HL-60 (cell line): Measurements from ENCODE around the gene NEAT1.

Experiments
- CTCF ChIP-seq: IDR thresholded peaks from one replicate; pipeline ENCODE4 v1.5.1; 2011; ENCODE audit warnings: low read length, control low read depth, inconsistent platforms; ENCODE audit not compliant: insufficient read depth
- GABPA ChIP-seq: IDR thresholded peaks from 2 replicates; pipeline ENCODE4 v1.6.1; 2012; ENCODE audit warnings: low read depth
- POLR2AphosphoS5 ChIP-seq: IDR thresholded peaks from 2 replicates; pipeline ENCODE4 v1.6.1; 2012; ENCODE audit warnings: low read depth
- REST ChIP-seq: IDR thresholded peaks from 2 replicates; pipeline ENCODE4 v1.6.1; 2012; ENCODE audit warnings: low read depth; ENCODE audit not compliant: insufficient replicate concordance
- SPI1 ChIP-seq: IDR thresholded peaks from 2 replicates; pipeline ENCODE4 v1.6.1; 2012; ENCODE audit warnings: low read depth, mild to moderate bottlenecking, borderline replicate concordance

GRCh38 chr11:65400307-65401072, 22.1 kb upstream of the NEAT1 start:
- no peak for TF ChIP-seq GABPA
- no peak for TF ChIP-seq CTCF
- TF ChIP-seq POLR2AphosphoS5 = no peak
- no peak for TF ChIP-seq REST
- no peak for TF ChIP-seq SPI1
